GDM1 (cell line): ENCODE measurements around the gene RNF40.
"Not testable (repeated sequence)": the region's sequence is repeated elsewhere in the genome, so short reads cannot be mapped to it uniquely, and the experiment has no call there.

Experiments used
- DNase-seq: peaks from one replicate; lab custom pipeline; 2025; lab: John Stamatoyannopoulos, UW

Gene RNF40

GRCh38 chr16:30782486-30783279 lies 20.6 kb downstream of the RNF40 start:
- no peak for DNase-seq

- no peak for DNase-seq
Observed at GRCh38 chr16:30783280-30784109, 21.4 kb downstream of the RNF40 start.

- no peak for DNase-seq
Observed at GRCh38 chr16:30784215-30784614, 22.1 kb downstream of the RNF40 start.

- no peak for DNase-seq
Observed at GRCh38 chr16:30785126-30786106, 23.3 kb downstream of the RNF40 start.

- no peak for DNase-seq
Observed at GRCh38 chr16:30786115-30786935, 24.2 kb downstream of the RNF40 start.

GRCh38 chr16:30786936-30787612 lies 25.0 kb downstream of the RNF40 start, which contains the start of gene ZNF629:
Gene ZNF629, minus strand, starts transcription at chr16:30787205. Its CDS starts 2,723 bp downstream, at chr16:30784482.
- DNase-seq = no peak

GRCh38 chr16:30787613-30788378 lies 25.7 kb downstream of the RNF40 start:
- no peak for DNase-seq

GRCh38 chr16:30793508-30794069 lies 31.5 kb downstream of the RNF40 start:
- no peak for DNase-seq

- DNase-seq = no peak
Observed at GRCh38 chr16:30794634-30795033, 32.5 kb downstream of the RNF40 start.

GRCh38 chr16:30797670-30798309 lies 35.7 kb downstream of the RNF40 start:
- DNase-seq = no peak

GRCh38 chr16:30802936-30803335 lies 40.8 kb downstream of the RNF40 start:
- DNase-seq = no peak

- DNase-seq = no peak
Observed at GRCh38 chr16:30805056-30805369, 42.9 kb downstream of the RNF40 start.

- DNase-seq = no peak
Observed at GRCh38 chr16:30805370-30806169, 43.4 kb downstream of the RNF40 start.

GRCh38 chr16:30808146-30808545 lies 46.0 kb downstream of the RNF40 start:
- no peak for DNase-seq

GRCh38 chr16:30808890-30809426 lies 46.8 kb downstream of the RNF40 start:
- not testable (repeated sequence) for DNase-seq

GRCh38 chr16:30809675-30810074 lies 47.6 kb downstream of the RNF40 start:
- not testable (repeated sequence) for DNase-seq

- no peak for DNase-seq
Observed at GRCh38 chr16:30813821-30814189, 51.7 kb downstream of the RNF40 start.

GRCh38 chr16:30816769-30817168 lies 54.6 kb downstream of the RNF40 start:
- no peak for DNase-seq
